Gastrocnemius medialis (tissue), 4 donors: ENCODE results near the gene SAMD8. TPM values are rescaled to one million over a fixed set of nuclear protein-coding genes. Genes with fewer than 3 reads are reported as not detected.
"Not testable (repeated sequence)": the region's sequence is repeated elsewhere in the genome, so short reads cannot be mapped to it uniquely, and the experiment has no call there.

Experiments
- ATAC-seq, 2 donors: fragments of 150-250 bp; one replicate each; pipeline ENCODE4 v1.9.1; 2016
- DNase-seq, 2 donors: peaks; one replicate each; pipeline ENCODE4 v3.0.0-alpha.2; 2019
- H3K27ac ChIP-seq, 4 donors: fragments of 200-600 bp; sonication (generic); 1 replicate in 1 of 4; 2 replicates in 3 of 4; pipeline ENCODE4 v1.5.1; 2016 to 2018; ENCODE audit warnings: mild to moderate bottlenecking in 2 of 4, moderate library complexity in 1 of 4
- H3K27me3 ChIP-seq, 3 donors: fragments of 200-600 bp; sonication (generic) in 2 of 3; 1 replicate in 1 of 3; 2 replicates in 2 of 3; pipeline versions ENCODE4 v1.5.1 to v1.6.0; 2016 to 2019; ENCODE audit warnings: mild to moderate bottlenecking in 1 of 3, moderate library complexity in 1 of 3
- H3K36me3 ChIP-seq, 2 donors: fragments of 200-600 bp; sonication (generic) in 1 of 2; one replicate each; pipeline ENCODE4 v1.5.1; 2017 to 2018
- H3K4me1 ChIP-seq, 2 donors: fragments of 200-600 bp; sonication (generic) in 1 of 2; one replicate each; pipeline ENCODE4 v1.5.1; 2016 to 2017; ENCODE audit warnings: mild to moderate bottlenecking in 2 of 2
- H3K4me3 ChIP-seq, 4 donors: fragments of 200-600 bp; sonication (generic) in 3 of 4; 1 replicate in 1 of 4; 2 replicates in 3 of 4; pipeline ENCODE4 v1.5.1; 2016 to 2019; ENCODE audit warnings: mild to moderate bottlenecking in 2 of 4
- H3K9me3 ChIP-seq, 3 donors: fragments of 200-600 bp; sonication (generic) in 2 of 3; 1 replicate in 1 of 3; 2 replicates in 2 of 3; pipeline ENCODE4 v1.5.1; 2016 to 2019
- CTCF ChIP-seq, 5 experiments: fragments of 450-650 bp in 3 of 5; fragments of 200-600 bp in 2 of 5; sonication (generic) in 2 of 5; IDR thresholded peaks in 4 of 5; conservative IDR thresholded peaks in 1 of 5; 1 replicate in 4 of 5; 2 replicates in 1 of 5; pipeline ENCODE4 v1.5.1; 2016 to 2019; ENCODE audit warnings: antibody characterized with exemption in 5 of 5, mild to moderate bottlenecking in 3 of 5, moderate library complexity in 3 of 5
- POLR2A ChIP-seq, 2 donors: fragments of 450-650 bp; IDR thresholded peaks; one replicate each; pipeline ENCODE4 v1.6.1; 2017; ENCODE audit warnings: antibody characterized with exemption in 2 of 2, mild to moderate bottlenecking in 2 of 2, moderate library complexity in 2 of 2
- in situ Hi-C, 4 donors: fragments of 200-750 bp; cut with MboI; loops; one replicate each; pipeline versions ENCODE4 v1.15.0 to v1.8.0; 2017; ENCODE audit warnings: low sequenced_read_pairs in 4 of 4
- intact Hi-C: fragments of 100-400 bp; cut with DNase I; formaldehyde crosslinking; loops from one replicate; pipeline ENCODE4 v1.15.1; 2023; ENCODE audit warnings: low total_unique reads
- total RNA-seq, 4 donors: library from RNA; depleted of rRNA; stranded (reverse); fragments of >200 nt; gene quantifications; one replicate each; pipeline versions ENCODE4 v1.1.0 to v1.2.3, GENCODE V29; 2016

Gene SAMD8
- total RNA-seq, 4 donors from 2014 or later = 46.2 to 125 (median 68.9) TPM

GRCh38 chr10:75126277-75126676, 14.8 kb downstream of the SAMD8 start:
- no peaks in the 10 kb centered on the region for H3K27me3 ChIP-seq
- H3K4me3 ChIP-seq = no peak overlapping the region
- H3K4me1 ChIP-seq = peaks cover 48 to 57% of the 10 kb centered on the region in 2 donors
- ATAC-seq (no peak), DNase-seq (no peak)
- no peaks in the 10 kb centered on the region for H3K9me3 ChIP-seq
- H3K27ac ChIP-seq = peak overlapping the region in 3 of 4 donors; percentile 7 to 60 (median 54)
- intact Hi-C loops = no loop called here
- TF ChIP-seq POLR2A (IDR thresholded peaks at IDR 0.05) (no peak), CTCF (IDR thresholded peaks at IDR 0.05 in 4 of 5, conservative IDR thresholded peaks at IDR 0.05 in 1 of 5) (no peak)
- in situ Hi-C loops = no loop called here
- H3K36me3 ChIP-seq = peaks cover 0 to 5% of the 10 kb centered on the region in 2 donors

GRCh38 chr10:75127471-75127870, 16.0 kb downstream of the SAMD8 start:
- no peak for TF ChIP-seq CTCF (IDR thresholded peaks at IDR 0.05 in 4 of 5, conservative IDR thresholded peaks at IDR 0.05 in 1 of 5)
- TF ChIP-seq POLR2A (IDR thresholded peaks at IDR 0.05) = no peak
- H3K4me3 ChIP-seq = no peak overlapping the region
- no peaks in the 10 kb centered on the region for H3K9me3 ChIP-seq
- peak overlapping the region; percentile 16 to 60 (median 47) for H3K27ac ChIP-seq
- no peaks in the 10 kb centered on the region for H3K27me3 ChIP-seq
- intact Hi-C loops = no loop called here
- H3K4me1 ChIP-seq = peaks cover 44 to 45% of the 10 kb centered on the region in 2 donors
- no peak for DNase-seq
- no peak for ATAC-seq
- peaks cover 0 to 5% of the 10 kb centered on the region in 2 donors for H3K36me3 ChIP-seq
- in situ Hi-C loops = no loop called here

GRCh38 chr10:75128985-75129384, 17.5 kb downstream of the SAMD8 start:
- H3K27ac ChIP-seq, DNase-seq, H3K27me3 ChIP-seq, intact Hi-C loops, H3K4me3 ChIP-seq, in situ Hi-C loops, H3K36me3 ChIP-seq, ATAC-seq, H3K9me3 ChIP-seq: not testable (repeated sequence)
- peaks cover 36 to 37% of the 10 kb centered on the region in 2 donors for H3K4me1 ChIP-seq

GRCh38 chr10:75129537-75129936, 18.1 kb downstream of the SAMD8 start:
- in situ Hi-C loops (no loop called here), intact Hi-C loops (no loop called here)
- Histone ChIP-seq H3K9me3 (no peaks in the 10 kb centered on the region), H3K27me3 (no peaks in the 10 kb centered on the region), H3K36me3 (no peaks in the 10 kb centered on the region), H3K4me1 (peaks cover 32 to 33% of the 10 kb centered on the region in 2 donors), H3K4me3 (no peak overlapping the region), H3K27ac (no peak overlapping the region)
- DNase-seq (no peak), ATAC-seq (no peak)
- TF ChIP-seq POLR2A (IDR thresholded peaks at IDR 0.05) (no peak), CTCF (IDR thresholded peaks at IDR 0.05 in 4 of 5, conservative IDR thresholded peaks at IDR 0.05 in 1 of 5) (no peak)

- in situ Hi-C loops, H3K9me3 ChIP-seq: not testable (repeated sequence)
Observed at GRCh38 chr10:75133701-75134100, 22.2 kb downstream of the SAMD8 start.

GRCh38 chr10:75136346-75136745, 24.9 kb downstream of the SAMD8 start:
- in situ Hi-C loops (no loop called here), intact Hi-C loops (no loop called here)
- H3K4me1 ChIP-seq = peaks cover 25 to 31% of the 10 kb centered on the region in 2 donors
- no peak for ATAC-seq
- no peak overlapping the region for H3K4me3 ChIP-seq
- H3K27me3 ChIP-seq = no peaks in the 10 kb centered on the region
- H3K9me3 ChIP-seq = no peaks in the 10 kb centered on the region
- no peaks in the 10 kb centered on the region for H3K36me3 ChIP-seq
- TF ChIP-seq POLR2A (IDR thresholded peaks at IDR 0.05) (no peak), CTCF (IDR thresholded peaks at IDR 0.05 in 4 of 5, conservative IDR thresholded peaks at IDR 0.05 in 1 of 5) (no peak)
- DNase-seq = no peak
- H3K27ac ChIP-seq = peak overlapping the region in 1 of 4 donors; percentile 12

More at GRCh38 chr10:75133701-75134100, 22.2 kb downstream of the SAMD8 start:
- H3K36me3 ChIP-seq, H3K27ac ChIP-seq, H3K27me3 ChIP-seq, ATAC-seq, DNase-seq, H3K4me3 ChIP-seq, intact Hi-C loops: not testable (repeated sequence)
- H3K4me1 ChIP-seq = peaks cover 30 to 39% of the 10 kb centered on the region in 2 donors
